Measurements from ENCODE around the gene RBMS3.
A peak's percentile ranks its signal among the peaks of the same experiment; 100 is the strongest.
"Not testable (repeated sequence)": the region's sequence is repeated elsewhere in the genome, so short reads cannot be mapped to it uniquely, and the experiment has no call there.

Gene RBMS3

GRCh38 chr3:29755416-29755815, 474.5 kb downstream of the RBMS3 start:
- DNase-seq: no peak

DNA sequence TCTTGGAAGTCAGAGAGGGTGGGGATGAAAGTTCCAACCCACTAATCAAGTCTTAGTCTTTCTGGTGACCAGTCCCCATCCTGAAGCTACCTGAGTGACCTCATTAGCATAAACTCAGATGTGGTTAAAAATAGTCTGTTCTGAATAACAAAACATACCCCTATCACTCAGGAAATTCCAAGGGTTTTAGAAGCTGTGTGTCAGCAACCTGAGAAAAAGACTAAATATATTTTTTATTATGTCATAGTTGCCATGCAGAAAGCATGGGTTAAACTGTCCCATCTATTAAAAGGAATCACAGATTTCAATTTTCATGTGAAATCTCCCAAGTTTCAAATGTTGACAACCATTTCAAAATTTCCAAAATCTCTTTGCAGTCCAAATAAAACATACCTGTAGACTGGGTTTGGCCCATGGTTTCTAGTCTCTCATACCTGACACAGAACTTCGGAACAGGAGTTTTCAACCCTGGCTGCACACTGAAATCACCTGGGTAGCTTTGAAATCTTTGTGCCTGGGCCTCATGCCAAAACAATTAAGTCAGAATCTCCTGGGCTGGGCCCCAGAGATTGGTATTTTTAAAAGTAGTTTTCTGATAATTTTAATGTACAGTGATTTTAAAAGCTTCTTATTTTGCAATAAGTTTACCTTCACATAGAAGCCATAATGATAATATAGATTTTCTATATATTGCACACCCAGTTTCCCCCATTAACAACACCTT, 476.3 kb downstream of the RBMS3 start:
- peak; percentile 76 for DNase-seq

DNA sequence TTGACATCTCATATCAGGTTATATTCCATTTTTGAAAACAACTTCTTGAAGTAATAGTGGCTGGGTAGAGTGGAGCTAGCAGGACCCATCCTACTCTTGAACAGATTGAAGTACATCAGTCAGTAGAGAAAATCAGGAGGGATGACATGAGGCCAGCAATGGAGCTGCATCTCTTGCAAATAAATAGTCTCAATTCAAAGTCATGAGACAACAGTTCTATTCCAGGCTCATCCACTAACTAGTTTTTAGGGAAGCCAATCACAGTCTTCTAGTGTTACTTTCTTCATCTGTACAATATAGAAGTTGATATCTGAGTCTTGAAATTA, 477.2 kb downstream of the RBMS3 start:
- DNase-seq: no peak

DNA sequence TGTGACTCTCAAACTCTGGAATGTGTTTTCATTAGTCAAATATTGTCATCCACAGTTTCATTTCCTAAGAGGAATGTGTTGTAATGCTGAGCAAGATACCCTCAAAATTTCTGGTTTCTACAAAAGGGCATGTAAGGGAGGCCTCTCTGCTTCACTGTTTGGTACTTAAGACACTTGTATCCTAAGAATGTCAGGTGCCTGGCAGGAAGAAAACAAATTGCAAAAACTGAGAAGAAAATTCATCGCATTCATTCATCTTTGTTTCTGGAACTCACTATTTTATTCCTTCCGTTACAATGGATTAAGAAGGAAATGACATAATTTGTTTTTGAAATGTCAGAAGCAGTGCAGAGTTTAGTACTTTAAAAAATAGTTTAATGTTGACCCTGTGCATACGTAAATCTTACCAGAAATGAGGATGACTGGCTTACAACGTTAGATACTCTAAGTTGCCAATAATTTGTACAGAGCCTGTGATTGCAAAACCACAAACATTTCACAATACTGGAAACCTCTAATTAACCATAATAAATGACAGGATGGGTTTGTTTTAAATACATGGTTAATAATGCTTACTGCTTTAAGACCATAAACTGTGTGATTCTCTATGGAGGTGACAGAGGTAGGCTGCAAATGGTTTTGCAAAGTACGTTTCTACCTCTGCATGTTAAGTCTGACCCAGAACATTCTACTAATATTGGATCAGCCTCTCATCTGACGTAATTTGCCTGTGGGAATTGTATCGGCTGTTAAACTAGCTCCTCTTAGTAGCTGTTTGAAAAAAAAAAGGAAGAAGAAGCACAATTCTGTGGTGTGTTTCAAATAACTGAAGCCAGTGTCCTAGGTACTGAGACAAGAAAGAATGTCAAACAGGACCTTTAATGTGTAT, 477.8 kb downstream of the RBMS3 start:
- DNase-seq: peak; percentile 85

DNA sequence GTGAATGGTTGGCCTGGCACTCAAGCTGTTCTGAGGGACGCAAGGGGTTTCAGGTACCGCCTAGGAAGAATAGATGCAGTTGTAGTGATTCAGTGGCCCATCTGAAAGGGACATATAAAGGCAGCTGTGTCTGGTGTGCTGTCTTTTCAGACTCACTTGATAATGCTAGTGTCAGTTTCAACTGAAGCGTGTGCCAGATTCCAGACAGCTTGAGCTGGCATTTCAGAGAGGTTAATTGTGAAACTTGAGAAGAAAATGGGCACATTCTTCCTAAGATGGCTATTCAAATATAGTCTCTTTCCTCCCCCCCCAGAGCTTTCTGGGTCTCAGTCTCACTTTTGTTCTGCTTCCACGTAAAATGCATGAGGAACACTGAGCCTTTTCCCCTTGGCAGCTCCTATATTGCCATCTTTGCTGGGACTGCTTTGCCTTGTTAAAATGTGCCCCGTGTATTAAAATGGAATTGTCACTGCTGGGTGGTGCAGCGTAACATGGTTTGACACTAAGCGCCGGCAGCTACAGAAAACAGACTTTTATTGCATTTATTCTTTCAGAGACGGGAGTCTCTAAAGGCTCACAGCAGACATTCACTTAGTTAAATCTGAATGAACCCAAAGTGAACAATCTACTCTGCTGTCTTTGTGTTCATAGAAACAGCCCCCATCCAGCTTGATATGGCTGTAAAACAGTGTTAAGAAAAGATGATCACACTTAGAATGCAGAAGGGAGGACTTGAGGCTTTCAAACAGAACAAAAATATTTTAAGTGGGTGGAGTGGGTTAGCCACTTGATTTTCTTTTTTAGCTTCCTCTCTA, 478.7 kb downstream of the RBMS3 start:
- DNase-seq: peak; percentile 58

GRCh38 chr3:29760226-29760685, 479.4 kb downstream of the RBMS3 start:
- no peak for DNase-seq

- DNase-seq: no peak
Measured at GRCh38 chr3:29761517-29761916, 480.6 kb downstream of the RBMS3 start.

GRCh38 chr3:29763115-29763514, 482.2 kb downstream of the RBMS3 start:
- peak; percentile 37 for DNase-seq

GRCh38 chr3:29764041-29764440, 483.2 kb downstream of the RBMS3 start:
- DNase-seq: peak; percentile 91

GRCh38 chr3:29764603-29765254, 483.9 kb downstream of the RBMS3 start:
- peak; percentile 92 for DNase-seq

GRCh38 chr3:29771602-29772001, 490.7 kb downstream of the RBMS3 start:
- DNase-seq: no peak

DNA sequence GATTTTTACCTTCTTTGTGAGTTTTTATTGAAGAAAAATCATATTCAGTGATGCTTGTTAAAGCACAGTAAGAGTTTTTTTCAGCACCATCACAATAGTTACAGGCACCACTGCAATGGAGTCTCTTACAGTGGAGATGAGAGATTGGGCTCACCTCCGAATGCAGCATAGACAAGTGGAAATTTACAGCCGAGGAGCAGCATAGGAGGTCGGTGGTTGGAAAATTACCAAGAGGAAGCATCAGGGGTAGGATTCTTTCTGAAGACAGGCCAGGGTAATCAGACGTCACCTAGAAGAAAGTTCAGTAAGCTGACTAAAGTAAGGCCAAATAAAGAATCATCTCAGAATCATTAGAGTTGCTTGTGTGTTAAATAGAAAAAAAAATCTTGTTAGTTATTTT, 491.6 kb downstream of the RBMS3 start:
- no peak for DNase-seq

DNA sequence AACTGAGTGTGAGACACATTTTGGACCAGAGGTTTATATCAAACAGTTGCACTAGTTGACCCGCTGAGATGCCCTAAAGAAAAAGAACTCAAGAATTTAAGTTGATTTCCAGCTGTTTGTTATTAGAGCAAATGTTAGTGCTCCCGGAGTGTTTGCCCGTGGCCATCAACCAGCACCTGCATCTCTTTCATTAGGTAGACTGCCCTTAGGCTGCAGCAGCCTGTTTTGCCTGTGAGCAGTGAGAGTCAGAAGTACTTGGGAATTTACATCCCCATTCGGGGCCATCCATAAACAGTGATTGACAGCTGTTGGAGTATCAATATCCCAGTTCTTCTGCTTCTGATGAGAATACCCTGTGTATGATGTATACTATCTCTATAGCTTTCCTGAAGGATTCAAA, 492.6 kb downstream of the RBMS3 start:
- DNase-seq: no peak

GRCh38 chr3:29775340-29775739, 494.5 kb downstream of the RBMS3 start:
- peak; percentile 86 for DNase-seq

- no peak for DNase-seq
Measured at GRCh38 chr3:29777869-29778268, 497.0 kb downstream of the RBMS3 start.

- DNase-seq: peak; percentile 26
Measured at GRCh38 chr3:29789686-29790085, 508.8 kb downstream of the RBMS3 start.

DNA sequence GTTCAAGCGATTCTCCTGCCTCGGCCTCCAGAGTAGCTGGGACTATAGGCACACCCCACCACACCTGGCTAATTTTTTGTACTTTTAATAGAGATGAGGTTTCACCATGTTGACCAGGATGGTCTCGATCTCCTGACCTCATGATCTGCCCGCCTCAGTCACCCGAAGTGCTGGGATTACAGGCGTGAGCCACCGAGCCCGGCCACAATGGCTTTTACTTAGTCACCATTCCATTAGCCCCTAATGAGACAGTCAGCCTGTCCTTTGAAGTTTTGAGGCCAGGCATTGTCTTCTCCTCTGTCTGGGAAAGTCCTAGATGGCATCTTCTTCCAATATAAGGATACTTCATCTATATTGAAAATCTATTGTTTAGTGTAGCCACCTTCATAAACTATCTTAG, 515.9 kb downstream of the RBMS3 start:
- DNase-seq: no peak

DNA sequence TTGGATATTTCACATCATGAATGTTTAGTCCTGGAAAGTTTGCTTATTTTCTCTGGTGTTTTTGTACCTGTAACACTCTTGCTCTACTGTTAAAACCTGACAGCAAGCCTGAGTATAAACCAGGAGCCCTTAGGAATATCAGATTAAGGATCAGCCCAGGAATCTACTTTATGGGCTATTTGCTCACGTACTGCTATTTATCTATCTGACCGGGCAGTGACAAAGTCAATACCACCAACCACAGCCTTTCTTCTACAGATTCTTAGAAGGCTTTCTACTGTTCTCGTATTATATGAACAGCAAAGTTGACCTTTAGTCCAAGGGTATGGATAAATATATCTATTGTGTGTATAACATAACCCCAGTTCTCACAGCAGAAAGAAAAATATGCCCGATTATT, 521.2 kb downstream of the RBMS3 start:
- DNase-seq: no peak

GRCh38 chr3:29804044-29804443, 523.2 kb downstream of the RBMS3 start:
- no peak for DNase-seq

GRCh38 chr3:29805757-29806156, 524.9 kb downstream of the RBMS3 start:
- DNase-seq: peak; percentile 25

DNA sequence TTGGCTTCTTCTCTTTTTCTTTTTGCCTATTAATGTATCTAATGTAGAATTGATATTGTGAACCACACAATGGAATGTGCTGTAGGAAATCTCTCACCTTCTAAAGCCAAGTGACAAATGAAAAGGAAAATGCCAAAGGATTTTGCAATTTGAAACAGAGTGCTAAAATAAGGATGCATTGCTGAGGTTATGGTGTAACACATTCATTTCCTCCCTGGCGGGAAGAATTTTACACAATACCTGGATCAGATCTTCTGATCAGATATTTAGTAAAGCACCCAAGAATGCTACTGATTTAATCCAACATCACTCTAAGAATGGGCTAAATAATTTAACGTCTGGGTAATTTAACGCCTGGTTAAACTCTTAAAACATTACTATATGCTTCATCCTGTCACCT, 527.5 kb downstream of the RBMS3 start:
- DNase-seq: not testable (repeated sequence)

GRCh38 chr3:29822071-29822470, 541.2 kb downstream of the RBMS3 start:
- DNase-seq: peak; percentile 88

- DNase-seq: no peak
Measured at GRCh38 chr3:29823233-29823632, 542.4 kb downstream of the RBMS3 start.
